Calu3 (cell line): ENCODE measurements around the gene CHI3L1. TPM values are rescaled to one million over a fixed set of nuclear protein-coding genes. Genes with fewer than 3 reads are reported as not detected.

Source experiments
- BruUV-seq: library from RNA; stranded (reverse); fragments of 400-500 nt; replicated peaks from 2 replicates; lab custom pipeline; 2021; lab: Mats Ljungman, UMichigan
- CTCF ChIA-PET: fragments of 300-600 bp; sonication (Branson Sonifier 250); formaldehyde crosslinking; loops from one replicate; lab custom pipeline; 2022; ENCODE audit warnings: antibody characterized with exemption; lab: Charles Lee
- DNase-seq: peaks from one replicate; pipeline ENCODE4 v3.0.0; 2022
- H3K27ac Mint-ChIP-seq: one replicate; pipeline ENCODE4 v1.8.0; 2022; ENCODE audit warnings: mixed read lengths; ENCODE audit not compliant: unreplicated experiment
- H3K27me3 Mint-ChIP-seq: one replicate; pipeline ENCODE4 v1.8.0; 2022; ENCODE audit warnings: mixed read lengths; ENCODE audit not compliant: unreplicated experiment
- H3K36me3 Mint-ChIP-seq: one replicate; pipeline ENCODE4 v1.8.0; 2022; ENCODE audit warnings: mild to moderate bottlenecking, moderate library complexity, mixed read lengths; ENCODE audit not compliant: insufficient read depth, unreplicated experiment
- H3K4me1 Mint-ChIP-seq: one replicate; pipeline ENCODE4 v1.8.0; 2022; ENCODE audit warnings: mild to moderate bottlenecking, low read depth, mixed read lengths; ENCODE audit not compliant: unreplicated experiment
- H3K4me3 Mint-ChIP-seq: one replicate; pipeline ENCODE4 v1.8.0; 2022; ENCODE audit warnings: mild to moderate bottlenecking, low read depth, moderate library complexity, mixed read lengths; ENCODE audit not compliant: unreplicated experiment
- H3K9me3 Mint-ChIP-seq: one replicate; pipeline ENCODE4 v1.8.0; 2022; ENCODE audit warnings: low read depth, mixed read lengths; ENCODE audit not compliant: unreplicated experiment
- CTCF ChIP-seq: fragments of 200-600 bp; IDR thresholded peaks from one replicate; pipeline ENCODE4 v1.8.0; 2022; ENCODE audit warnings: antibody characterized with exemption; ENCODE audit not compliant: unreplicated experiment
- intact Hi-C: fragments of 100-400 bp; cut with micrococcal nuclease; formaldehyde crosslinking; loops from one replicate; pipeline ENCODE4 v1.10.0; 2022; ENCODE audit not compliant: unreplicated experiment
- total RNA-seq: library from RNA; stranded (reverse); gene quantifications from 2 replicates; pipeline ENCODE4 v1.2.3, GENCODE V29; 2022

The CHI3L1 gene
- total RNA-seq, 1 experiment from 2014 or later: not detected

GRCh38 chr1:203219171-203219570 is 32.7 kb upstream of the CHI3L1 start:
- H3K4me3 Mint-ChIP-seq: no peak overlapping the region
- H3K9me3 Mint-ChIP-seq: no peaks in the 10 kb centered on the region
- peaks cover 100% of the 10 kb centered on the region for H3K27me3 Mint-ChIP-seq
- intact Hi-C loops: no loop called here
- H3K36me3 Mint-ChIP-seq: no peaks in the 10 kb centered on the region
- CTCF ChIA-PET: interaction anchor here (4.9 kb wide), 1 partner anchor 178 kb away, joined by 88 read pairs; no protein-coding TSS in a partner anchor
- H3K4me1 Mint-ChIP-seq: no peaks in the 10 kb centered on the region
- no TSS peak for BruUV-seq
- DNase-seq: no peak
- H3K27ac Mint-ChIP-seq: no peak overlapping the region
- TF ChIP-seq CTCF: no peak

- intact Hi-C loops: no loop called here
- Mint-ChIP-seq H3K4me3 (no peak overlapping the region), H3K9me3 (no peaks in the 10 kb centered on the region), H3K4me1 (no peaks in the 10 kb centered on the region), H3K27me3 (peaks cover 100% of the 10 kb centered on the region), H3K27ac (no peak overlapping the region), H3K36me3 (no peaks in the 10 kb centered on the region)
- TF ChIP-seq CTCF: no peak
- no TSS peak for BruUV-seq
- no peak for DNase-seq
- CTCF ChIA-PET: interaction anchor here (0.7 to 4.9 kb wide), 8 partner anchors 50 to 184 kb away, joined by 3 to 88 read pairs (median 11); no protein-coding TSS in a partner anchor
Measured at GRCh38 chr1:203217668-203218067, 31.2 kb upstream of the CHI3L1 start.

GRCh38 chr1:203217139-203217655 is 30.7 kb upstream of the CHI3L1 start:
- no peak overlapping the region for H3K4me3 Mint-ChIP-seq
- peak; percentile 64 for DNase-seq
- CTCF ChIA-PET: interaction anchor here (0.7 to 4.9 kb wide), 12 partner anchors 10 to 191 kb away, joined by 3 to 88 read pairs (median 4); partner anchors contain the start of genes ADORA1 and PPFIA4

More at GRCh38 chr1:203217139-203217655, 30.7 kb upstream of the CHI3L1 start:
- no TSS peak for BruUV-seq
- Mint-ChIP-seq H3K27me3 (peaks cover 100% of the 10 kb centered on the region), H3K27ac (no peak overlapping the region), H3K36me3 (no peaks in the 10 kb centered on the region), H3K4me1 (no peaks in the 10 kb centered on the region), H3K9me3 (no peaks in the 10 kb centered on the region)
- TF ChIP-seq CTCF: no peak
- intact Hi-C loops: no loop called here
